ENCODE measurements around the gene CREB3L2.
"Not testable (repeated sequence)": the region's sequence is repeated elsewhere in the genome, so short reads cannot be mapped to it uniquely, and the experiment has no call there.

The CREB3L2 gene

GRCh38 chr7:137976696-137977095, 25.2 kb downstream of the CREB3L2 start:
- TF ChIP-seq POLR2AphosphoS5 (IDR thresholded peaks at IDR 0.05; ENCODE audit: low read depth, low read length) = no peak
- FAIRE-seq (no peak), DNase-seq (ENCODE audit: insufficient read length) (no peak)

- DNase-seq (ENCODE audit: insufficient read length) = no peak
- TF ChIP-seq TAF1 (IDR thresholded peaks at IDR 0.05; ENCODE audit: borderline replicate concordance, low read depth, low read length) = no peak
- TF ChIP-seq POLR2A (IDR thresholded peaks at IDR 0.05; ENCODE audit: low read depth, low read length) = no peak
- FAIRE-seq = no peak
These were observed 25.7 kb downstream of the CREB3L2 start for GRCh38 chr7:137976232-137976631.

- FAIRE-seq (no peak), DNase-seq (ENCODE audit: insufficient read length) (no peak)
- TF ChIP-seq TAF1 (IDR thresholded peaks at IDR 0.05; ENCODE audit: borderline replicate concordance, low read depth, low read length) = no peak
- no peak for TF ChIP-seq POLR2A (IDR thresholded peaks at IDR 0.05; ENCODE audit: low read depth, low read length)
- no peak for TF ChIP-seq POLR2AphosphoS5 (IDR thresholded peaks at IDR 0.05; ENCODE audit: low read depth, low read length)
These were observed 26.1 kb downstream of the CREB3L2 start for GRCh38 chr7:137975768-137976167.

- FAIRE-seq = no peak
- TF ChIP-seq POLR2AphosphoS5 (IDR thresholded peaks at IDR 0.05; ENCODE audit: low read depth, low read length) (no peak), TAF1 (IDR thresholded peaks at IDR 0.05; ENCODE audit: borderline replicate concordance, low read depth, low read length) (no peak), POLR2A (IDR thresholded peaks at IDR 0.05; ENCODE audit: low read depth, low read length) (no peak)
- no peak for DNase-seq (ENCODE audit: insufficient read length)
These were observed 26.7 kb downstream of the CREB3L2 start for GRCh38 chr7:137975221-137975620.

DNA sequence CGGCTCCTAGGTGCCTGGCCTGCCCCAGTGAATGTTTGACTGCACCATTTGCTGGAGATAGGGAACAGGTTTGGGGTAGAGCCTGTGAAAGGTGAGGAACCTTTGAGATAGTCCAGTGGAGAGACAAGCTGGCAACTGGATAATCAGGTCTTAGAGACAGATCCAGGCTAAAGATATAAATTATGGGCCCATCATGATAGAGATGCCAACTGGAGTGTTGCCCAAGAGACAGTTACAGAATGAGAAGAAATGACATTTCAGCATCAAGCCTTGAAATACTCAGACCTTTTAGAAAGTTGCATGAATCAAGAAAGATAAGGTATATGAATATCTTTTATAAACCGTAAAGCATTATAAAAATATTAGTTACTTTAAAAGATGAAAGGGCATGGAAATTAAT, 27.1 kb downstream of the CREB3L2 start:
- DNase-seq (ENCODE audit: insufficient read length) = no peak
- FAIRE-seq = no peak
- TF ChIP-seq POLR2AphosphoS5 (IDR thresholded peaks at IDR 0.05; ENCODE audit: low read depth, low read length) (no peak), POLR2A (IDR thresholded peaks at IDR 0.05; ENCODE audit: low read depth, low read length) (no peak), TAF1 (IDR thresholded peaks at IDR 0.05; ENCODE audit: borderline replicate concordance, low read depth, low read length) (no peak)

DNA sequence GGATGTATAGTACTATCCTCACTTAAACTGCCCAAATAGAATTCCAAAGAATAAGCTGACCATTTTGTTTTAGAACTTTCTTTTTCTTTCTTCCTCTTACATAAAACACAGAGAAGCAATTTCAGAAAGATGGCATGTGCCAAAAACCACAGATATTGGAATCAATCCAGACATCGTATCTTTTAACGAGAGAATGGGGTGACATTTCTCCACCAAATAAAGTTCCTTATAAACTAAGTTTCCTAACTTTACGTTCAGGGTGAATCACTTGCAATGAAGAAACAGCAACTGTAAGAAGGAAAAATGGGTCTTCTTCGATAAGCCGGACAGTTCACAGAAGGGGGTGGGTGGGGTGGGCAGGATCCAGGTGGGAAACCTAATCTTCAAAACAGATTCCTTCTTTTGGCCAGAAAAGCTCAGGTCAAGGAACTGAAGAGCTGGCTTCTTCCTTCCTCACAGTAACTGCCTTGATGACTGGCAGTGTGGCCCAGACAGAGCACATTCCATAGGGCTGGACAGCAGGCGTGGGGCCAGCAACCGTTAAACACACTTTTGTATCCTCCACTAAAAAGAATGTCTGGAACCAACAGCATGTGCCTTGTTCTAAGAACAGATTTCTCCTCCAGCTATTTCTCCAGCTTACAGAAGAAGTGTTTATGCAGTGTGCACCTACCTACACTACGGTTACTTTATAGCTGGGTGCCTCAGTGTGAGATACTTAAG, 31.5 kb downstream of the CREB3L2 start:
- DNase-seq (ENCODE audit: insufficient read length) = no peak
- FAIRE-seq = peak; percentile 21
- TF ChIP-seq TAF1 (IDR thresholded peaks at IDR 0.05; ENCODE audit: borderline replicate concordance, low read depth, low read length) (no peak), POLR2A (IDR thresholded peaks at IDR 0.05; ENCODE audit: low read depth, low read length) (no peak), POLR2AphosphoS5 (IDR thresholded peaks at IDR 0.05; ENCODE audit: low read depth, low read length) (no peak)

- FAIRE-seq (no peak), DNase-seq (ENCODE audit: insufficient read length) (no peak)
- TF ChIP-seq POLR2AphosphoS5 (IDR thresholded peaks at IDR 0.05; ENCODE audit: low read depth, low read length) (no peak), TAF1 (IDR thresholded peaks at IDR 0.05; ENCODE audit: borderline replicate concordance, low read depth, low read length) (no peak), POLR2A (IDR thresholded peaks at IDR 0.05; ENCODE audit: low read depth, low read length) (no peak)
These were observed 32.1 kb downstream of the CREB3L2 start for GRCh38 chr7:137969828-137970227.

DNA sequence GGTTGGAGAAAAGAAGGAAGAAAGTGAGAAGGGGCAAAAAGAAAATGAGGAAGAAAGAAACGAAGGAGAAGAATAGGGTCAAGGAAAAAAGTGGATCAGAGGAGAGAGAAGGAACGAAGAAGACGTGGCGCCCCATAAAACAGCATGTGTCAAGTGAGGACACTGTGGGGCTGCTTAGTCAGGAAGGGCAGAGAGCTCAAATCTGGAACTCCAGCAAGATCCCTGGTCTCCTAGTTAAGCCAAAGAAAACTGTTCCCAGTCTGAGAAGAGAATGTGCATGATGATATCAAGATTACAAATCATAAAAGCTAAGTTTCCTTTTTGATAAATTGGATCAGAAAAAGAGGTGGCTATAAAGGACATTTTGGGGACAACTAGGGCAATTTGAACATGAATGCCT, 33.0 kb downstream of the CREB3L2 start:
- FAIRE-seq = no peak
- no peak for TF ChIP-seq POLR2A (IDR thresholded peaks at IDR 0.05; ENCODE audit: low read depth, low read length)
- no peak for TF ChIP-seq TAF1 (IDR thresholded peaks at IDR 0.05; ENCODE audit: borderline replicate concordance, low read depth, low read length)
- no peak for TF ChIP-seq POLR2AphosphoS5 (IDR thresholded peaks at IDR 0.05; ENCODE audit: low read depth, low read length)
- DNase-seq (ENCODE audit: insufficient read length) = no peak

DNA sequence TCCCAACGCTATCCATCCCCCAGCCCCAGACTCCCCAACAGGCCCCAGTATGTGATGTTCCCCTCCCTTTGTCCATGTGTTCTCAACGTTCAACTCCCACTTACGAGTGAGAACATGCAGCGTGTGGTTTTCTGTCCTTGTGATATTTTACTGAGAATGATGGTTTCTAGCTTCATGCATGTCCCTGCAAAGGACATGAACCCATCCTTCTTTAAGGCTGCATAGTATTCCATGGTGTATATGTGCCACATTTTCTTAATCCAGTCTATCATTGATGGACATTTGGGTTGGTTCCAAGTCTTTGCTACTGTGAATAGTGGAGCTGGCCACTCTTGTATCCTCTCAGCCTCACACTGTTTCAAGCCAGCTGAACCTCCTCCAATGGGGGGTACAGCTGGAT, 33.5 kb downstream of the CREB3L2 start:
- not testable (repeated sequence) for FAIRE-seq; DNase-seq (ENCODE audit: insufficient read length)

GRCh38 chr7:137967143-137968018, 34.5 kb downstream of the CREB3L2 start:
- FAIRE-seq (no peak), DNase-seq (ENCODE audit: insufficient read length) (no peak)
- TF ChIP-seq POLR2AphosphoS5 (IDR thresholded peaks at IDR 0.05; ENCODE audit: low read depth, low read length) (no peak), POLR2A (IDR thresholded peaks at IDR 0.05; ENCODE audit: low read depth, low read length) (no peak), TAF1 (IDR thresholded peaks at IDR 0.05; ENCODE audit: borderline replicate concordance, low read depth, low read length) (no peak)

GRCh38 chr7:137966641-137967142, 35.2 kb downstream of the CREB3L2 start:
- TF ChIP-seq POLR2A (IDR thresholded peaks at IDR 0.05; ENCODE audit: low read depth, low read length) (no peak), POLR2AphosphoS5 (IDR thresholded peaks at IDR 0.05; ENCODE audit: low read depth, low read length) (no peak), TAF1 (IDR thresholded peaks at IDR 0.05; ENCODE audit: borderline replicate concordance, low read depth, low read length) (no peak)
- DNase-seq (ENCODE audit: insufficient read length) (no peak), FAIRE-seq (no peak)

All from GM12892 (cell line).